Stimulated activated CD4-positive, alpha-beta T cell treated with anti-CD3 and anti-CD28 coated beads, TNF-alpha, amount 100 ng/mL, for 4 hours (primary cell): Measurements from ENCODE around the gene STK32C.
"Not testable (repeated sequence)": the region's sequence is repeated elsewhere in the genome, so short reads cannot be mapped to it uniquely, and the experiment has no call there.

ENCODE experiments used
- DNase-seq, 3 experiments: peaks; one replicate each; pipeline ENCODE4 v3.0.0-alpha.2; 2020; ENCODE audit warnings: low read depth in 3 of 3

STK32C gene

GRCh38 chr10:132169766-132170560 lies 137.8 kb downstream of the STK32C start:
- DNase-seq, result no peak

DNA sequence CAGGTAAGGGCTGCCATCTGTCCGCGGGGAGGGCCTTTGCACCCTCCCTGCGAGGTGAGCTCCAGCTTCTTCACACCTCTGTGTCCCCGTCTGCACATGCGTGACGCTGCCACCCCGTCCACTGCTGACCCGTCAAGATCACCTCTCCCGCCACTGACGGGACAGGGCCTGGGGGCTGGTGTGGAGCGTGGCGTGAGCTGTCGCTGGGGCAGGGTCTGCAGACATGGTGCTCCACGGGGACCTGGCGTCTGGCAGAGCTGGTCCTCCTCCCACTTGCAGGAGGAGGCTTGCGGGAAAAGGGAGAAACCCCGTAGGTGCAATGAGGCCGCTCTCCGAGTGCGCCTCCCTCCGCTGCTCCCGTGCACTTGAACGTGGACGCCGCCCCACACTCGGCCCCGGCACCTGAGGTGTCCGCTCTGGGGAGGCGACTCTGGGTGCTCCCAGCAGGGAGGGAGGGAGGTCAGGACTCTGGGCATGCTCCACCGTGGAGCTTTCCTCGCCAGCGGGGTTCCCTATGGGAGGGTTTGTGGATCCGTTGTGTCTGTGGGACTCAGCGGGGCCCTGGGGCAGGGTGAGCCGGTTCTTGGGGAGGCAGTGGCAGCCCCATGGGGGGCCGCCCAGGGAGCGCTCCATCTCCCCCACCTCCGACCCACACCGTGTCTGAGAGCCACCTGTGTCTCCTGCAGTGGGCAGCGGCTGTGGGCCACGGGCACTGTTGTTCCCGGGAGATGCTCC lies 138.6 kb downstream of the STK32C start:
- no peak for DNase-seq

- DNase-seq, result no peak
Observed at GRCh38 chr10:132168571-132169030, 139.1 kb downstream of the STK32C start.

GRCh38 chr10:132167976-132168375 lies 139.8 kb downstream of the STK32C start:
- no peak for DNase-seq

- no peak for DNase-seq
Observed at GRCh38 chr10:132167041-132167674, 140.6 kb downstream of the STK32C start.

DNA sequence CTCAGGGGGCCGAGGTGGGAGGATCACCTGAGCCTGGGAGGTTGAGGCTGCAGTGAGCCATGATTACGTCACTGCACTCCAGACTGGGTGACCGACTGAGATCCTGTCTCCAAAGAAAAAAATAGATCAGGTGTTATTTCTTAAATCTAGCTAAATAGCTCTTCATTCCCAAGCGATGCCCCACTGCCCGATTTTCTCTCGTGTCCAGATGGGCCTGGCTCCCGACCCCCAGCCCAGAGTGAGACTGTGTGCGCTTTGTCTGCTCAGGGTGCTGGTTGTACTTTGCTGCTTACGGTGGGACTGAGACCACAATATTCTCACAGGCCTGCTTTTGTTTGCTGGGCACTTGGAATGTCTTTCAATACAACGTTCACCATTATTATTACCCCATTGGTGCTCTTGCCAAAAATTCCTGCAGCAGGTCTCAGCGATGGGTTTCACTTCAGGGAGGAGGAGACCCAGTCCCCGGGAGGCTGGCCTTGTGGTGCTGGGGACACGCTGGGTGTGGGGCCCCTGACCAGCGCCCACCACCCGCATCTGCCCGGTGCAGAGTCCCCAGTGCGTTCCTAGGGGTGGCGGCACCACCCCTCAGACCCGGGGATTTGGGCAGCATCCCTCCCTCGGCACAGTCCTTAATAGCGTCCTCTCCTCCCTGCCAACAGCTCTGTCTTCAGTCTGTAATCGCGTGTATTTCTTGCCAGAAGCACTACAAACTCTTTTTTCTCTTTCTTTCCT lies 141.4 kb downstream of the STK32C start:
- DNase-seq, result no peak

DNA sequence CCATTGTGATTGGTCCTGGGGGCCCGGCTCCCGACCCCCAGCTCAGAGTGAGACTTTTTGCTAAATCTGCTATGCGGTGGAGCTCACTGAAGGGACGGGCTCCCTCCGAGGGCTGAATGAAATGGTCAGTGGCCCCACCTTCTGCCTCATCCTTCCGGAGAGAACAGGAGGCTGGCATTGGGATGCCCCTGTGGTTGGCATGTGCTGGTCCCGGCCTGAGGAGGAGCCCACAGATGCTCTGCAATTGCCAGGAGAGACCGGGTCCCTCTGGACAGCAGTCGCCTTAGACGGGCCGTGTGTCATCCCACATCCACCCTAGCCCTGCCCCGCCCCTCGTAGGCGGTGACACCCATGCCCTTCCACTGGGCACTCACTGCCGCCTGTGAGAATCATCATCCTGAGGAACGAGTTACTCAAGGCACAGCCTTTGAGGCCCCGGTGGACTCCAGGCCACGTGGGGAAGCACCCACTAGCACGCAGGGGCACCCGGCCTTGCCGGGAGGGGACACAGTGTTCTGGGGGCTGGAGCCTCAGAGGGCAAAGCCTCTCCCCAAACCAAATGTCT lies 142.3 kb downstream of the STK32C start:
- no peak for DNase-seq

DNA sequence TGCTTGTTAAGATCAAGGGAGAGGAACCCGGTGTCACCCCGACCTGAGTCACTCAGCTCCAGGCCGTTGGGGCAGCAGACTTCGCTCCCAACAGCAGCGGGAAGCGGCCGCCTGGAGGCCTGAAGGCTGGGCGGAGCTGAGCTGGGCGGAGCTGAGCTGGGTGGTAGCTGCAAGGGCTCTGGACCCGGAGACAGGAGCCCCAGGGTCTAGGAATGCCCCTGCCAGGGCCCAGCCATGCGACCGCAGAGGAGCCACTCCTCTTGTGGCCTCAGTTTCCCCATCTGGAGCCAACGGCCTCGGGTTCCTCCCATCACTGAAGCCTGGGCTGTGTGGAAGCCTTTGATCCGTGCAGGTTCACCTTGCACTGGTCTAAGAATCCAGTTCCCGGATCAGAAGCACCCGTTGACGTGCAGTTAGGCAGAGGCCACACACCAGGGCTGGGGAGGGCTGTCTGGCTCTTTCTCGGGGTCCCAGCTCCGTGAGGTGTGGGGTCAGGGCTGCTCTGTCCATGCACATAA lies 142.9 kb downstream of the STK32C start:
- DNase-seq, result no peak

- no peak for DNase-seq
Observed at GRCh38 chr10:132163826-132164515, 143.8 kb downstream of the STK32C start.

- no peak for DNase-seq
Observed at GRCh38 chr10:132163278-132163765, 144.4 kb downstream of the STK32C start.

DNA sequence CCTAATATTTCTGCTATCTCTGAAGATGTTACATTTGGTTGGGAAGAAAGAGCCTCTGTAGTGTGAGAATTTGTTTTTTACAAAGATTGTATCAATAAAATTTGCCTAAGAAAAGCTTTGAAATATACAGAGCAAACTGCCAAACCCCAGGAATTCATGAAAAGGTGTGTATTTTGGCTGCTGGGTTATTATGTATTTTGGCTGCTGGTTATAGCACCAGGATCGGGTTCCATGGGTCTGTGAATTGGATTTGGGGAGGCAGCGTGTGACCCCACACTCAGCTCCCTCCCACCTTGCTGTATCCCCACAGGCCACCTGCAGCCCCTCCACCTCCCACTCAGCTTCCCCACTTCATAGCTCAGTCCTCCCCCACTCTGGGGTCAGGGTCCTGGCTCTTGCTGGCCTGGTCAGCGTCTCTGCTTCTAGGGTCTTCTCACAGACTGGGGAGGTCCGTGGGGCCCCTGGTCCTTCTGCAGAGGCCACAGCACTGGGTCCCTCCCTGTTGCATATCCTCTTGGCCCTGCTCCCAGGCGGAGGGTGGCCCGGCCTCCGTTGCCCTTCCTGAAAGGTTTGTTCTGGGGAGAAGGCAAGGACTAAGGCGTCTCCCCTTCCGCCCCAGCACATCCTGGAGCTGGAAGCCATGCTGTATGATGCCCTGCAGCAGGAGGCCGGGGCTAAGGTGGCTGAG lies 145.0 kb downstream of the STK32C start:
- DNase-seq, result no peak

DNA sequence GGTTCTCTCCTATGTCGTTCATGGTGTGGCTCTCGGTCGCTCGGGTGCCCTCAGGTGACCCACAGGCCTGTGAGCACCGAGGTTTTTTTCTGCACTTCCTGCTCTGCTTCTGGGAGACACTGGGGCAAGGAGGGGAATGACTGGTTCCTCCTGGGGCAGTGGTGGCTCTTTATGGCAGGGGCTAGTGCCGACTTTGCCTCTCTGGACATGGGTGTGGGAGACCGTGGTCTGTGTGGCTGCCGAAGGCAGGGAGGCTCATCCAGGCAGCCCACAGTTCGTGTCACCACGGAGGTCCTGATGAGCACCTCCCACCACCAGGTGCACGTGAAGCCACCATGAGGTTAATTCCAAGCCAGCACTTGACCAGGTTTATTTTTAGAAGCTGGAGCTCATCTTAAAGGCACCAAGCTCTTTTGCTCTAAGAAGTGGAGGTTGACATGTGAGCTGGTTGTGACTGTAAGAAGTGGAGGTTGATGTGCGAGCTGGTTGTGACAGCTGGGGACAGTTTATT lies 145.7 kb downstream of the STK32C start:
- DNase-seq, result no peak

DNA sequence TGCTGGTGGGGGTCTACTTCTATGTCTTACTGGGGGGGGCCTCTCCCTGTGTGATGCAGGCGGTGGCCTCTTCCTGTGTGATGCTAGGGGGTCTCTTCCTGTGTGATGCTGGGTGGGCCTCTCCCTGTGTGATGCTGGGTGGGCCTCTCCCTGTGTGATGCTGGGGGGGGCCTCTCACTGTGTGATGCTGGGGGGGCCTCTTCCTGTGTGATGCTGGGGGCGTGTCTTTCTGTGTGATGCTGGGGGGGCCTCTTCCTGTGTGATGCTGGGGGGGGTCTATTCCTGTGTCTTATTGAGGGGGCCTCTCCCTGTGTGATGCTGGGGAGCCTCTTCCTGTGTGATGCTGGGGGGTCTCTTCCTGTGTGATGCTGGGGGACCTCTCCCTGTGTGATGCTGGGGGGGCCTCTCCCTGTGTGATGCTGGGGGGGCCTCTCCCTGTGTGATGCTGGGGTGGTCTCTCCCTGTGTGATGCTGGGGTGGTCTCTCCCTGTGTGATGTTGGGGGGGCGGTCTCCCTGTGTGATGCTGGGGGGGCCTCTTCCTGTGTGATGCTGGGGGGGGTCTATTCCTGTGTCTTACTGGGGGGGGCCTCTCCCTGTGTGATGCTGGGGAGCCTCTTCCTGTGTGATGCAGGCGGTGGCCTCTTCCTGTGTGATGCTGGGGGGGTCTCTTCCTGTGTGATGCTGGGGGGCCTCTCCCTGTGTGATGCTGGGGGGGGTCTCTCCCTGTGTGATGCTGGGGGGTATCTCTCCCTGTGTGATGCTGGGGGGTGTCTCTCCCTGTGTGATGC lies 146.7 kb downstream of the STK32C start:
- DNase-seq, result not testable (repeated sequence)

GRCh38 chr10:132160231-132160630 lies 147.5 kb downstream of the STK32C start:
- not testable (repeated sequence) for DNase-seq

DNA sequence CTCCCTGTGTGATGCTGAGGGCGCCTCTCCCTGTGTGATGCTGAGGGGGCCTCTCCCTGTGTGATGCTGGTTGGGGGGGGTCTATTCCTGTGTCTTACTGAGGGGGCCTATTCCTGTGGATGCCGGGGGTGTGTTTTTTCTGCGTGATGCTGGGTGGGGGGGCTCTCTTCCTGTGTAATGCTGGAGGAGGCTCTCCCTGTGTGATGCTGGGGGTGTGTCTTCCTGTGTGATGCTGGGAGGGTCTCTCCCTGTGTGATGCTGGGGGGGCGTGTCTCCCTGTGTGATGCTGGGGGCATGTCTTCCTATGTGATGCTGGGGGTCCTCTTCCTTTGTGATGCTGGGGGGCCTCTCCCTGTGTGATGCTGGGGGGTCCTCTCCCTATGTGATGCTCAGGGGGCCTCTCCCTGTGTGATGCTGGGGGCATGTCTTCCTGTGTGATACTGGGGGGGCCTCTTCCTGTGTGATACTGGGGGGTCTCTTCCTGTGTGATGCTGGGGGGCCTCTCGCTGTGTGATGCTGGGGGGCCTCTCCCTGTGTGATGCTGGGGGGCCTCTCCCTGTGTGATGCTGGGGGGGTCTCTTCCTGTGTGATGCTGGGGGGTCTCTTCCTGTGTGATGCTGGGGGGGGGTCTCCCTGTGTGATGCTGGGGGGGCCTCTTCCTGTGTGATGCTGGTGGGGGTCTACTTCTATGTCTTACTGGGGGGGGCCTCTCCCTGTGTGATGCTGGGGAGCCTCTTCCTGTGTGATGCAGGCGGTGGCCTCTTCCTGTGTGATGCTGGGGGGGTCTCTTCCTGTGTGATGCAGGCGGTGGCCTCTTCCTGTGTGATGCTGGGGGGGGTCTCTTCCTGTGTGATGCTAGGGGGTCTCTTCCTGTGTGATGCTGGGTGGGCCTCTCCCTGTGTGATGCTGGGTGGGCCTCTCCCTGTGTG lies 148.2 kb downstream of the STK32C start:
- not testable (repeated sequence) for DNase-seq

DNA sequence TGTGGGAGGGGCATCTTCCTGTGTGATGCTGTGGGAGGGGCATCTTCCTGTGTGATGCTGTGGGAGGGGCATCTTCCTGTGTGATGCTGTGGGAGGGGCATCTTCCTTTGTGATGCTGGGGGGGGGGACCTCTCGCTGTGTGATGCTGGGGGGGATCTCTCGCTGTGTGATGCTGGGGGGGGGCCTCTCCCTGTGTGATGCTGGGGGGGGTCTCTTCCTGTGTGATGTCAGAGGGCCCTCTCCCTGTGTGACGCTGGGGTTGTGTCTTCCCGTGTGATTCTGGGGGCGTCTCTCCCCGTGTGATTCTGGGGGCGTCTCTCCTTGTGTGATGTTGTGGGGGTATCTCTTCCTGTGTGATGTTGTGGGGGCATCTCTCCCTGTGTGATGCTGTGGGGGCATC lies 148.9 kb downstream of the STK32C start:
- DNase-seq, result no peak

GRCh38 chr10:132158122-132158741 lies 149.5 kb downstream of the STK32C start:
- peak in 1 of 3 experiments; percentile 13 for DNase-seq
